ENCODE measurements around the gene ROR2. TPM values are rescaled to one million over a fixed set of nuclear protein-coding genes. Genes with fewer than 3 reads are reported as not detected.

ROR2 gene
- total RNA-seq, 1 experiment from 2014 or later: not detected

- DNase-seq: no peak
- POLR2A ChIA-PET (ENCODE audit: unreplicated experiment): no interaction called here
- Histone ChIP-seq H3K27me3 (ENCODE audit: low read length) (peaks cover 58% of the 10 kb centered on the region), H3K4me2 (ENCODE audit: low read length) (no peak overlapping the region), H3K9ac (ENCODE audit: low read length) (no peak overlapping the region), H3K9me3 (ENCODE audit: low read length) (no peaks in the 10 kb centered on the region), H3K4me3 (ENCODE audit: low read length) (no peak overlapping the region), H3K9me2 (replicated peaks; ENCODE audit: low read length) (no peaks in the 10 kb centered on the region), H3F3A (ENCODE audit: low read length, unreplicated experiment) (no peaks in the 10 kb centered on the region), H3K27ac (ENCODE audit: low read length) (no peak overlapping the region), H3K4me1 (ENCODE audit: insufficient read depth, low read length) (no peaks in the 10 kb centered on the region), H4K20me1 (ENCODE audit: low read length) (no peaks in the 10 kb centered on the region), H3K36me3 (ENCODE audit: low read depth, low read length) (no peaks in the 10 kb centered on the region), H3K79me2 (ENCODE audit: low read length) (no peaks in the 10 kb centered on the region), H2AFZ (ENCODE audit: low read length) (no peak overlapping the region)
- no TSS peak for BruUV-seq (replicated peaks)
- CTCF ChIA-PET: no interaction called here
- no peak for ATAC-seq
- intact Hi-C loops (cut with micrococcal nuclease): loop anchor here (10.0 kb wide), 1 partner anchor 90 kb away; no protein-coding TSS in a partner anchor
- TF ChIP-seq EZH2 (IDR thresholded peaks at IDR 0.05; ENCODE audit: low read length, unreplicated experiment) (no peak), EZH2phosphoT487 (IDR thresholded peaks at IDR 0.05; ENCODE audit: borderline replicate concordance, low read length) (no peak), CTCF (conservative IDR thresholded peaks at IDR 0.05; ENCODE audit: low read depth, low read length) (no peak)
Observed at GRCh38 chr9:91865041-91865440, 85.0 kb downstream of the ROR2 start.

GRCh38 chr9:91864380-91864779, 85.6 kb downstream of the ROR2 start:
- DNase-seq (no peak), ATAC-seq (no peak)
- Histone ChIP-seq H2AFZ (ENCODE audit: low read length) (no peak overlapping the region), H3K9me3 (ENCODE audit: low read length) (no peaks in the 10 kb centered on the region), H4K20me1 (ENCODE audit: low read length) (no peaks in the 10 kb centered on the region), H3K79me2 (ENCODE audit: low read length) (no peaks in the 10 kb centered on the region), H3K9ac (ENCODE audit: low read length) (no peak overlapping the region), H3K4me1 (ENCODE audit: insufficient read depth, low read length) (no peaks in the 10 kb centered on the region), H3K4me3 (ENCODE audit: low read length) (no peak overlapping the region), H3K27ac (ENCODE audit: low read length) (no peak overlapping the region), H3K27me3 (ENCODE audit: low read length) (peaks cover 51% of the 10 kb centered on the region), H3K36me3 (ENCODE audit: low read depth, low read length) (no peaks in the 10 kb centered on the region), H3F3A (ENCODE audit: low read length, unreplicated experiment) (no peaks in the 10 kb centered on the region), H3K4me2 (ENCODE audit: low read length) (no peak overlapping the region), H3K9me2 (replicated peaks; ENCODE audit: low read length) (no peaks in the 10 kb centered on the region)
- intact Hi-C loops (cut with micrococcal nuclease): loop anchor here (10.0 kb wide), 1 partner anchor 90 kb away; no protein-coding TSS in a partner anchor
- ChIA-PET POLR2A (ENCODE audit: unreplicated experiment) (no interaction called here), CTCF (no interaction called here)
- BruUV-seq (replicated peaks): no TSS peak
- TF ChIP-seq CTCF (conservative IDR thresholded peaks at IDR 0.05; ENCODE audit: low read depth, low read length) (no peak), EZH2phosphoT487 (IDR thresholded peaks at IDR 0.05; ENCODE audit: borderline replicate concordance, low read length) (no peak), EZH2 (IDR thresholded peaks at IDR 0.05; ENCODE audit: low read length, unreplicated experiment) (no peak)

GRCh38 chr9:91863469-91863868, 86.6 kb downstream of the ROR2 start:
- ChIA-PET POLR2A (ENCODE audit: unreplicated experiment) (no interaction called here), CTCF (no interaction called here)
- no peak overlapping the region for H3K4me3 ChIP-seq (ENCODE audit: low read length)
- H3K9me2 ChIP-seq (replicated peaks; ENCODE audit: low read length): no peaks in the 10 kb centered on the region
- no peak overlapping the region for H3K9ac ChIP-seq (ENCODE audit: low read length)
- no peaks in the 10 kb centered on the region for H3K9me3 ChIP-seq (ENCODE audit: low read length)
- no peaks in the 10 kb centered on the region for H3F3A ChIP-seq (ENCODE audit: low read length, unreplicated experiment)
- TF ChIP-seq CTCF (conservative IDR thresholded peaks at IDR 0.05; ENCODE audit: low read depth, low read length) (no peak), EZH2phosphoT487 (IDR thresholded peaks at IDR 0.05; ENCODE audit: borderline replicate concordance, low read length) (no peak), EZH2 (IDR thresholded peaks at IDR 0.05; ENCODE audit: low read length, unreplicated experiment) (no peak)
- DNase-seq (no peak), ATAC-seq (no peak)
- H3K4me2 ChIP-seq (ENCODE audit: low read length): no peak overlapping the region
- H3K27ac ChIP-seq (ENCODE audit: low read length): no peak overlapping the region
- H3K27me3 ChIP-seq (ENCODE audit: low read length): peaks cover 42% of the 10 kb centered on the region
- H3K4me1 ChIP-seq (ENCODE audit: insufficient read depth, low read length): no peaks in the 10 kb centered on the region
- no peaks in the 10 kb centered on the region for H3K36me3 ChIP-seq (ENCODE audit: low read depth, low read length)
- no peaks in the 10 kb centered on the region for H4K20me1 ChIP-seq (ENCODE audit: low read length)
- H2AFZ ChIP-seq (ENCODE audit: low read length): no peak overlapping the region
- no TSS peak for BruUV-seq (replicated peaks)
- intact Hi-C loops (cut with micrococcal nuclease): loop anchor here (10.0 kb wide), 1 partner anchor 89 kb away; no protein-coding TSS in a partner anchor
- H3K79me2 ChIP-seq (ENCODE audit: low read length): no peaks in the 10 kb centered on the region

All from PC-3 (cell line).